Left kidney (tissue), 2 donors: ENCODE measurements around the gene RRAS2. TPM values are rescaled to one million over a fixed set of nuclear protein-coding genes. Genes with fewer than 3 reads are reported as not detected.

Source experiments
- DNase-seq: peaks from one replicate; pipeline ENCODE4 v3.0.0-alpha.2; 2013
- polyA plus RNA-seq: library from polyadenylated mRNA; unstranded; fragments of 120-200 nt; gene quantifications from one replicate; pipeline ENCODE4 v1.2.1, GENCODE V29; 2013; ENCODE audit not compliant: insufficient read length

Gene RRAS2
- polyA plus RNA-seq, 1 donor = 51.8 TPM

- DNase-seq = no peak
These were observed 18.3 kb downstream of the RRAS2 start for GRCh38 chr11:14340721-14341120.

- no peak for DNase-seq
These were observed 19.6 kb downstream of the RRAS2 start for GRCh38 chr11:14339356-14339755.

DNA sequence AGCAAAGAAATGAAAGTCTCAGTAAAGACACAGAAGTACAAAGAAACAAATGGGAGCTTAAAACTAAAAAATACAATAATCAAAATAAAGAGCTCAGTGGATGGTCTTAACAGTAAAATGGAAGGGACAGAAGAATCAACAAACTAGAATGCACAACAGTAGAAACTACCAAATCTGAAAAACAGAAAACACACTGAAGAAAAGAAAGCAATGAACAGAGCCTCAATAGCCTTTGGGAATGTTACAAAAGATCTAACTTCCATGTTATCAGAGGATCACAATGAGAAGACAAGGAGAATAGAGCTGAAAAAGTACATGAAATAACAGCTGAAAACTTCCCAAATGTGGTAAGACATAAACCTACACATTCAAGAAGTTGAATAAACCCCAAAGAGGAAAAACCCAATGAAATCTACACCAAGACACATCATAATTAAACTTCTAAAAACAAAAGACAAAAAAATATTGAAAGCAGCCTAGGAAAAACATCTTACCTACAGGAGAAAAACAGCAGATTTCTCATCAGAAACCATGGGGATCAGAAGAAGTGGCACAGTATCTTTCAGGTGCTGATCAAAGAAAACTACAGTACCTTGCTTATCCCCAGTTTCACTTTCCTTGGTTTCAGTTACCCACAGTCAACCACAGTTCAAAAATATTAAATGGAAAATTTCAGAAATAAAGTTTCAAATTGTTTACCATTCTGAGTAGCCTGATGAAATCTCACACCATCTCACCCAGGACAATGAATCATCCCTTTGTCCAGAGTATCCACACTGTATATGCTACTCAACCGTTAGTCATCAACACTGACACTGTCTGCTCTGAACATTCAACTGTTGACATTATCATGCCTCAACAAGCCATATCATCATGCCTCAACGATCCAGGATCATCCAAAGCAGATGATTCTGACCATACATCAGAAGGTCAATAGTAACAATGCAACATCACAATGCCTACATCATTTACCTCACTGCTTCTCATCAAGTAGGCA, 22.2 kb downstream of the RRAS2 start:
- no peak for DNase-seq

DNA sequence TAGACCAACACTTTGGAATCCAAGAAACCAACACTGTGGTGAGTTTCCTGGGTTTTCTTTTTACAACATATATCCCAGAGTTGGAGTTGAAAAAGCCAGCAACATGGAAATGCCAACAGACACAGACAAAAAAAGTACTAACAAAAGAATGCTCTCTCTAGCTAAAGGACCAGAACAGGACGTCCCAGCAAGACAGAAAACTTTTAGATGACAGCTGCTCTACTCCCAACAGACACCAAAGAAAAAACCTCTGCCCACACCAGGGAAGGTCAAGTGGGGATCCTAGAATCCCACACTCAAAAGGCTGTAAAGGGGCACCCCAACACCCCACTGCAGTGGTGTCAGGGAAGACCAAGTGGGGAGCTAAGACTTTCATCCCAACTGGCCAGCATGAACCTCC, 23.3 kb downstream of the RRAS2 start:
- DNase-seq = no peak

GRCh38 chr11:14334893-14335292, 24.1 kb downstream of the RRAS2 start:
- no peak for DNase-seq

- no peak for DNase-seq
These were observed 24.8 kb downstream of the RRAS2 start for GRCh38 chr11:14334192-14334591.

DNA sequence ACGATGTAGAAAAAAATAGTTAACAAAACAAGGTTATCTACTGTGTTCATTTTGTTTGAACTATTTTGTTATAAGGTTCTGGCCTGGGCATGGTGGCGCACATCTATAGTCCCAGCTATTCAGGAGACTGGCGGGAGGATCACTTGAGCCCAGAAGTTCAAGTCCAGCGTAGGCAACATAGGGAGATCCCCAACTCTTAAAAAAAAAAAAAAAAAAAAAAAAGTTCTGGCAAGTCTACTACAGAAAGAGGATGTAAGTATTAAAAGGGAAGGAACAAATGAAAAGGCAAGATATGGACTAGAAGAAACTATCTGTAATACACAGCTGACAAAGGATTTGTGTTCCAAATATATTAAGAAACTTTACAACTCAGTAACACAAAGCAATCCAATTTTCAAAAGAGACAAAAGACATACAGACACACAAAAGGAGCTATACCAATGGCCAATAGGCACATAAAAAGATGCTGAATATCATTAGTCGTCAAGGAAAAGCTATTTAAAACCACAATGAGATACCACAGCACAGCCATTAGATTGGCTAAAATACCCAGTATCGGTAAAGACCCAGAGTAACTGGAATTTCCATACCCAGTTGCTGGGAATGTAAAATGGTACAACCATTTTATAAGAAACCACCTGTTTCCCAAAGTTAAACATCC, 27.4 kb downstream of the RRAS2 start:
- no peak for DNase-seq

DNA sequence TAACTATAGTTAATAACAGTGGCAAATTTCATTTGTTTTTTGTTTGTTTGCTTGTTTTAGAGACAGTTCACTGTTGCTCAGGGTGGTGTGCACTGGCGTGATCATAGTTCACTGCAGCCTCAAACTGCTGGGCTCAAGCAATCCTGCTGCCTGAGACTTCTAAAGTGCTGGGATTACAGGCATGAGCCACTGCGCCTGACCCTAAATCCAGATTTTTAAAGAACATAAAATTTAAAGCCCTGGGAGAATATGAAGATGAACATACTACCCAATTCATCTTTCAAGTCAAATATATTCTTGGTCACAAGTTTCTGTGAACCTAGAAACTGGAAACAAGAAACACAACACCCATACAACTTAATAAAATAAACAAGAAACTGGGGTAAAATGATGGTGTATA, 28.1 kb downstream of the RRAS2 start:
- no peak for DNase-seq

DNA sequence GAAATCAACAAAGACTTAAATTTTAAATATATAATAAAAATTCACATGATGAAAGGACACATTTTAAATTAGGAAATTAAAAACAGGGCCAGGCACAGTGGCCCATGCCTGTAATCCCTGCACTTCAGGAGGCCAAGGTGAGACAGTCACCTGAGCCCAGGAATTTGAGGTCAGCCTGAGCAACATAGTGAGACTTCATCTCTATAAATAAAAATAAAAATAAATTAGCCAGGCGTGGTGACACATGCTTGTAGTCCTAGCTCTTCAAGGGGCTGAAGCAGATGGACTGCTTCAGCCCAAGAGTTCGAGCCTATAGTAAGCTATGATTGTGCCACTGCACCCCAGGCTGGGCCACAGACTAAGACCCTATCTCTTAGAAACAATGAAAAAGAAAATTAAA, 29.3 kb downstream of the RRAS2 start:
- DNase-seq = no peak

DNA sequence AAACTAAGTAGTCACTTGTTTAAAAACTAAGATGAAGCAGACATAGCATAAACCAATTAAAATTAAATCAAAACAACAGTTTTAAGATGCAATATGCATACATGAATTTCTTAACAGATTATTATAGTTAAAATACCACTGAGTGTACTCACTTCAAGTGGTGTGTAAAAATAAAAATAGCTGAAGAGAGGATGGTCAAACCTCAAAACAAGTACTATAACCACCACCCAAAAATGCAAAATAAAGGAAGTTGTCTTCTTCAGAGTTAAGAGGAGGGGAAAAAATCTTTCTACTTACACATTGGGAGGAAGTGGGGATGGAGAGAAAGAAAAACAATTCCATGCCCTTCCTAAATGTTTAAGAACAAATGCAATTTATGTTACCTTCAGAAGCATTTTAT, 31.9 kb downstream of the RRAS2 start:
- no peak for DNase-seq

GRCh38 chr11:14323118-14323676, 35.8 kb downstream of the RRAS2 start:
- DNase-seq = no peak

DNA sequence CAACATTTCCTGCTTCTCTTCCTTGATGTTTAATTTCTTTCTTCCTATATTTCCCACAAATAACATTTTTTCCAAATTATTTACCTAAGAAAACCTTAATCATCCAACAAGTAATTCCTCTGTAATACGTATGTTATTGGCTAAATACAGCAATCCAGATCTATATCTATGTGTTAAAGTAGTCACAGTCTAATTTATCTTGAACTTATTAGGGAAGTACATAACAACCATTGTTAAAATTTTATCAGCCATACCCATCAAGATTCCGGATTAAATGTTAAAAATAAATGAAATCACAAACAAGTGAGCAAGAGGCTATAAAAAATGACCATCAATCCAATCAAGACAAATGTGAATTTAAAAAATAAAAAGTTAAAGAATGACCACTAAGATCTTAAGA, 36.5 kb downstream of the RRAS2 start:
- no peak for DNase-seq

DNA sequence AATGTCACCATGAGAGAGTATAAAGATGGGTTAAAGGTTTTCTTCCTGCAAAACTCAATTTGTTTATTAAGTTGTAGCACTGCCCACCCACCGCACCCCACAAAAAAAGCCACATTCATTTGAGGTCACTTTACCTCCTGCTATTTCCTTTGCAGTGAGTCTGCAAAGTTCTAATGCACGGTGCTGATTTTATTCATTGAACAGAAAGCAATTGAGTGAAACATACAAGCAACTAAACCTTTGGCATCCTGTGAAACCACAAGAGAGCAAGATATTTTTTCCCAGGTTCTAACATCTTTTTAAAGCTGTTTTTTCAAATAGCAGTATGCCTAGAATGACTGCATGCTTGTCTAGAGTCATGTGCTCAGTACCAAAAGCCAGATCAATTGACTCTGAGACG, 39.0 kb downstream of the RRAS2 start:
- DNase-seq = no peak

GRCh38 chr11:14318581-14318981, 40.4 kb downstream of the RRAS2 start:
- no peak for DNase-seq

GRCh38 chr11:14317659-14318325, 41.2 kb downstream of the RRAS2 start:
- DNase-seq = no peak

DNA sequence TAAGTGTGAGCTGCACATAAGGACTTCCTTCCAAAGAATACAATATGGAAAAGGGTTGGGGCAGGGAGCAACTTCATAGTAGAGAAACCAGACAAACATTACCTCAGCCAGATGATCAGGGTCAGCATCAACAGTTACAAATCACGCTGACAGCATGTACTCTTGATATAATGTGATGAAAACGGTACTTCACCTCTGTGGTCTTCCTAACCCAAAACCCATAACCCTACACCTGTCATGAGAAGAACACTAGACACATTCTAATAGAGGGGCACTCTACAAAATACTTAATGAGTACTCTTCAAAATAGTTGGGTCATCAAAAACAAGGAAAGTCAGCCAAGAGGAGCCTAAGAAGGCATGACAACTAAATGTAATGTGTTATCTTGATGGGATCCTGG, 43.9 kb downstream of the RRAS2 start:
- no peak for DNase-seq

GRCh38 chr11:14314127-14314526, 44.9 kb downstream of the RRAS2 start:
- DNase-seq = no peak

- DNase-seq = no peak
These were observed 46.1 kb downstream of the RRAS2 start for GRCh38 chr11:14312736-14313438.

GRCh38 chr11:14310679-14311078, 48.3 kb downstream of the RRAS2 start:
- DNase-seq = no peak

- DNase-seq = peak; percentile 11
These were observed 49.4 kb downstream of the RRAS2 start for GRCh38 chr11:14309425-14310192.

DNA sequence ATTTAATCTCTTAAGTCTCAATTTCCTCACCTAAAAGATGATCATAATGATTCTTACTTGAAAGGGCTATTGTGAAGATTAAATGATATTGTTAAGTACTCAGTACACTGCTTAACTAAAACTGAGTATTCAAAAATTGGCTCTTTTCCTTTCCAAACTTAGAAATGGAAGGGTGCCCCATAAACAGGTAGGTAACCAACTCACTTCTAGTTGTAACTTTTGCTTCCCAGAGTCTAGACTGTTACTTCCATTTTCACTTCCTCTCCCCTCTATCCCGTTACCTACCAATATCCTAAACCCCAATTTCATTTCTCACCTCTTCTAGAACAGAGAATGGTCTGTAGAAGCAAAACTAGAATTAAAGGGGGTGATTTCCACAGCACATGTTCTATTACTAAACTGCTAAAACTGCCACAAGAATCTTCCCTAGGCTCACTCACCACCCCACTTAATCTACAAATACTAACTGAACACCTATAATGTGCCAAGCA, 50.0 kb downstream of the RRAS2 start:
- no peak for DNase-seq
